SK-MEL-5 (cell line): ENCODE results near the gene PRKCD. TPM values are rescaled to one million over a fixed set of nuclear protein-coding genes. Genes with fewer than 3 reads are reported as not detected.
A peak's percentile ranks its signal among the peaks of the same experiment; 100 is the strongest.

Experiments used
- DNase-seq: peaks from one replicate; pipeline ENCODE4 v3.0.0-alpha.2; 2016; ENCODE audit warnings: low read depth, low spot score
- in situ Hi-C: cut with HindIII; loops from 2 replicates; pipeline ENCODE4 v1.10.0; 2016; ENCODE audit warnings: low sequenced_read_pairs, high pct_unique_total_duplicates, low pct_unique_long_range_greater_than_20kb
- total RNA-seq: library from RNA; depleted of rRNA; stranded (reverse); fragments of >200 nt; shearing (Covaris generic); gene quantifications from 2 replicates; pipeline ENCODE4 v1.2.3, GENCODE V29; 2014

The PRKCD gene
- total RNA-seq, 1 experiment from 2014 or later: 3.3 TPM

DNA sequence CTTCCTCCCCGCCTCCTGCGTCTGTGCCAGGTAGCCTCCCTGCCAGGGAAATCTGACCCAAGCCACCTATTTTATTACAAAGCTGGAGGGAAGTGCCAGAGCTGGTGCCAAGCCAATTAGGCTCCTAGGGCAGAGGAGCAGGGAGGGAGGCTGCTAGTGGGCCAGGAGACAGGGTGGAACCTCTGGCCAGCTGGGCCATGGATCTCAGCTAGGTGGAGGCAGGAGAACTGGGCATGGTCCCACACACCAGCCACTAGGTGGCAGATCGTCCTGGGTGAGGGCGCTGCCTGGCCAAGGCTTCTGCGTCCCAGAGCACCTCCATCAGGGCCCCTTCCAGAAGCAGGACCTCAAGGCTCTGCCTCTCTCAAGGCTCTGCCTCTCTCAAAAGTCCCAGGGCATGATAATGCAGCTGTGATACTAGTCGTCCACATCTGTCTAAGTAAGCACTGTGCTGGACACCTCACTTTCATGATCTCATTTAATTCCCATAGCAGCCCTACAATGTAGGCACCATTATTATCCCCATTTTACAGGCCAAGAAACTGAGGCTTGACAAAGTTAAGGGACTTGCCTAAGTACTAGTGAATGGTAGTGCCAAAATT is 26.3 kb upstream of the PRKCD start:
- in situ Hi-C loops: no loop called here
- peak; percentile 88 for DNase-seq

DNA sequence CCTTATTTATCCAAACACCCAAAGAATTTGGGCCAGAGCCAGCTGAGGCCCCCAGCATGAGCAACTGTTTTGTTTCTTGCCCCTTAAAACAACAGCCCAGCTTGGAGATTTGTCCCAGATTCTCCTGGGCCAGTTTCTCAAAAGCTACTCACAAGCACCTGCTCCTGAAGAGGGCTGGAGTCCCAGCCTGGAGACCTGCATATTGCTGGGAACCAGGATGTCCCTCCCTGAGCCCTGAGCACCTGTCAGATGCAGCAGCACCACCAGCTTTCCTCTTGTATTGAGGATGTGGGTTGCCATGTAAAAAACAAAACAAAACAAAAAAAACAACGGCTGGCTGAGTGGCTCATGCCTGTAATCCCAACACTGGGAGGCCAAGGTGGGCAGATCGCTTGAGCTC is 23.8 kb upstream of the PRKCD start:
- DNase-seq: no peak
- in situ Hi-C loops: no loop called here

DNA sequence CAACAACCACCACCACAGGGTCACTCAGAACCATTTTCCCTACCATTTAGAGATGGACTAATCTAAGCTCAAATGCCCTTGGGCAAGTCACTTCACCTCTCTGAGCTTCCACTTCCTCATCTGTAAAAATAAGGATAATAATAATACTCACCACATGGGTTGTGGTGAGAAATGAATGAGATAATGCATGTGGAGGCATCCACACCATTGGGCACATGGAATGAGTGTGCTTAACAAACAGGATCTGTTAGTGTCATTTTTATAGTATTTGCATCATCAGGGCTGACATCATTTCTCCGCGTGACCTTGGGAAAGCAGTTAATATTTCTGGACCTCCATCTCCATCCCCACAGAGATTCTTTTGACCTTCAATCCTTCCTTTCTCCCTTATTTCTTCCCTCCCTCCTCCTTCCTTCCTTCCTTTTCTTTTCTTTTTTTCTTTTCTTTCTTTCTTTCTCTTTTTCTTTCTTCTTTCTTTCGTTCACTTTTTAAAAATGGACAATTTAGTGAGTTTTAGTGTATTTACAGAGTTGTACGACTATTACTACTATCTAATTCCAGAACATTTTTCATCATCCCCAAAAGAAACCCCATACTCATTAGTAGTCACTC is 23.1 kb upstream of the PRKCD start:
- in situ Hi-C loops: no loop called here
- peak; percentile 79 for DNase-seq

DNA sequence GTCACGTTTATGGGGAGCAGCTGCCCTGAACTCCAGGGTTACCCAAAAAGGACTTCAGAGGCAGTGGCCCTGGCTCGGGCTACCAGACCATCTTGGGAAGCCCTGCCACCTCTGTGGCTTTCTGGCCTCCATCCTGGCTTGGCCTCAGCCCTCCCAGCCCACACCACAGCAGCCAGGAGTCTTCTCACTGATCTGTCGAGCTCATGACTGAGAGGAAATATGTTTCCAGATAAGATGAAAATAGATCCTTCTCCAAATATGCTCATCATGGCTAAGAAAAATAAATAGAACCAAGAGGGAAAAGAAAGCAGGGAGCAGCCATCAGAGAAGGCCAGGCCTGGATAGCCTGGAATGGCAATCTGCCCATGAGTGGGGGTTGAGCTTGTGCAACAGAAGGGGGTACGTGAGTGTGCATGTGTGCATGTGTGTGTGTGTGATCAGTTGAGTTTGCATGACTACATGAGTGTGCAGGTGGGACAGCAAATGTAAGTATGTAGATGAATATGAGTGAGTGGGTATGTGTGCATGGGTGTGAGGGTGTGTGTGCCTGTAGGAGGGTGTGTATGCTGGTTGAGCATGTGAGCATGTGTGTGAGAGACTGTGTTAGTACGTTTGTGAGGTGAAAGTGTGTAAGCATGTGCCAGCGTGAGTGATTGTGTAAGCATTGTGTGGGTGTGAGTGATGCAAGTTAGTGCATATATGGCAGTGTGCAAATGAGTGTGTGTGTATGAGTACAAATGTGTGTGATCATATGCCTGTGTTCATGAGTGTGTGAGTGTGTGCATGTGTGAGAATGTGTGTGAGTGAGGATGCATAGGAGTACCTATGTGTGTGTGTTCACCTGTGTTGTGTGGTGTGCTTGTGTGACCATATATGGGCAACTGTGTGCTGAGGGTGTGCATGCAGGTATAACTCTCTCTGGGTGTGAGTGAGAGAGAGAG is 20.8 kb upstream of the PRKCD start:
- in situ Hi-C loops: no loop called here
- no peak for DNase-seq

DNA sequence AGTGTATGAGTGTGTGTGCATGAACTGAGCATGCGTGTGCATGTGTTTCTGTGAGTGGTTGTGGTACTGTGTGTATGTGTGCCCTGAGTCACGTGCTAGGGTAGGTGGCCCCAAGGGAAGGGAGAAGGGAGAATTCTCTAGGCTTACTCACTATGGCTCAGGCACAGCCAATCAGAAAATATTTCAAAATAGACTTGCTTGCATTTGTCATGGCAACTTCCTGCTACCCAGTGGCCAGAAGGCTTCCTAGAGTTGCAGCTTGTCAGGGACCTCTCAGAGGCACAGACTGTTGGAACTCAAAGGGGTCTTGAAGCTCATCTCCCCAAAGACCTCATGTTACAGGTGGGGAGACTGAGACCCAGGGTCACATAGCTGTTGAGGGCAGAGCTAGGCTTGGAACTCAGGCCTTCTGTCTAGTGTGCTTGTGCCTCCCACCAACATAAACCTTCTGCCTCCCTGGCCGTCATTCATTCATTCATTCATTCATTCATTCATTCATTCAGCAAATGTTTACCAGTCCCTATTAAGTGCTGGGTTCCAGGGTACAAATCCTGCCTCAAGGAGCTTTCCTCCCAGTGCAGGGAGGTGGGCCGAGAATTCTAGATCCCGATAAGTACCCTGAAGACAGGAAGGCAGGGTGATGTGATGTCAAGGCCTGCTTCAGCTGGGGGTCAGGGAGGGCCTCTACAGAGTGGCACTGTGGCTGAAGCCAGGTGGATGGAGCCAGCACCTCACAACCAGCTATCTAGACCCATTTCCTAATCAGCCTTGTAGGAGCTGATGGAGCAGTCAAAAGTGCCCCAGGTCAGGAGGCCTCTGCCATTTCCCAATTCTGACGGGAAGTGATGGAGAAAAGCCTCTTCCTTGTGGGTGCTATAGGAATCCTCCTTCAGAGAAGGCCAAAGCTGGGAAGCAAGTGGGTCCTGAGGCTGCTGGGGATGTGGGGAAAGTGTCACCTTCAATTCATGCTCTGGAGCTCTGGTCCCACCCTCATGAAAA is 19.9 kb upstream of the PRKCD start:
- peak; percentile 32 for DNase-seq
- in situ Hi-C loops: no loop called here

DNA sequence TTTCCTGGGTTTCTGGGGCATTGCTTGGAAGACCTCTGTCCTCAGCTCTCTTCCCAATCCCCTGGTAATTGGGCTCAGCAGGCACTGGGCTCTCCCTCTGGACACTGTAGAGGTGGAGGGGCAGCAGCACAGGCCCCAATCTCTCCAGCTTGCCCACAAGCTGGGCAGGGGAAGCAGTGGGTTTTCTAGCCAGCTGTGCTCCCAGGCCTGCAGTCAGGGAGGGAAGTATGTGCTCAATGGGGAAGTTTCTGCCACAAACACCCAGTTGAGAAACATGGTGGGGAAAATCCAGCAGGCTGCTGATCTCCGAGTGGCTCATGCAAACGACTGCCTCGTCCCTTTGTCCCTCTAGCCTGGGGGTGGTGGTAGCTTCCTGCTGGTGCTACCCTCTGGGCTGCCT is 18.0 kb upstream of the PRKCD start:
- no peak for DNase-seq
- in situ Hi-C loops: no loop called here

DNA sequence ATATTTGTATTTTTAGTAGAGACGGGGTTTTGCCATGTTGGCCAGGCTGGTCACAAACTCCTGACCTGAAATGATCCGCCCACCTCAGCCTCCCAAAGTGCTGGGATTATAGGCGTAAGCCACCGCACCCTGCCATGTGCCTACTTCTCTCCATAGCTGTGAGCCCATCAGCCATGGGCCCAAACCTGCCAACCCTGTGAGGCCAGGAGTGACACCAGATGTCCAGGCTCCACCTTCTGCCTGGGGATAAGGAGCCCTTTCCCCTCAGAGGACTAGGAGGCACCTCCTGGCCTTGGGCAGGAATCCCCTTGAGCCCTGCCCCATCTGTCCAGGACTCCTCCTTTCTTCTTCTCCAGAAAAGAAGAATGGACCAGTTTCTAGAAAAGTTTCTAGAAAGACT is 16.6 kb upstream of the PRKCD start:
- in situ Hi-C loops: no loop called here
- no peak for DNase-seq

DNA sequence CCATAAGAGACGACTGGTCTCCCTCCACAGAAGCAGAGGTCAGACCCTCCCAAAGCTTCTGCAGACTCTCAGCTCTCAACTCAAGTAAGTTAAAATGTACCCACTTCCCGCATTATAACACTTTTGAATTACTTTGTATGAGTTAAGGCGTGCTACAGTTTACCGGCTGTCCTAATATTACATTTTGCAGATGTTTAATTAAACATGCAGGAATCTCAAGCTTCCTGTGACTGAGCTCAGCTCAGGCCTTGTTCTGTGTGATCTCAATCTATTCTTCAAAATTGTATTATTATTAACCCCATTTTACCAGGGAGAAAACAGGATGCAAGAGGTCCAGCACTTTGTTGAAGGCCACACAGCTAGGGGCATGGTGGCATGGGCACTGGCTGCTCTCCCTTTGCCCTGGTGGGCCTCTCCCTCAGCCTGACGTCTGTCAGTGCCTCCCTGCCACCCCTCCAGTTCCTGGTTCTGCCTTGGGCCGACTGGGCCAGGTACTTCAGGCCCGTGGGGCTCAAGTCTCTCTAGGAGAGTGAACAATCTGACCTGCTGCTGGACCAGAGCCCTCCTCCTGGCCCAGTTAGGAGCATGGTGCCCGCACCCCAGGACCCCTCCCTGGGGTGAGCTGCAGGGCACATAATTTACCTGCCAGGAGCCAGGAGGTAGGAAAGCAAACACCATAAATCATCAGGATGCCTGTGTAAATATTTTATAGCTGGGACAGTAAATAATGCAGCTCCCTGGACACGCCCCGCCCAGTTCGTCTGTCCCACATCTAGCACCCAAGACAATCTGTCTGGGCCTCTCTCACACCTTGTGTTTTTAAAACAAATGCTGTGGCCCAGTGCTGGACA is 15.9 kb upstream of the PRKCD start:
- in situ Hi-C loops: no loop called here
- no peak for DNase-seq

DNA sequence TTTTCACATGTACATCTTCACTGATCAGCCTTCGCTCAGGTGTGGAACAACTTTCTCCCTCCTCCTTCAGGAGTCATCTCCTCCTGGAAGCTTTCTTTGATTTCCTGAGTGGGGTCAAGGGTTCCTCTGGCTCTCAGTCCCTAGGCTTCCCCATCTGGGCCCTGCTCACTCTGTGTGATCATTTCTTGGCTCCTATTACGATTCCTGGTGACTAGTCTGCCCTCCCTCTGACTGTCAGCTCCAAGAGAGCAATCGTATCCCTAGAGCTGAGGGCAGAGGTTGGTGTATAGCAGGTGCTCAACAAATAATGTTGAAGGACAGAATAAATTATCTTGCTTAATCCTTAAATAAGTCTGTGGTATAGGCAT is 15.3 kb upstream of the PRKCD start:
- in situ Hi-C loops: no loop called here

DNA sequence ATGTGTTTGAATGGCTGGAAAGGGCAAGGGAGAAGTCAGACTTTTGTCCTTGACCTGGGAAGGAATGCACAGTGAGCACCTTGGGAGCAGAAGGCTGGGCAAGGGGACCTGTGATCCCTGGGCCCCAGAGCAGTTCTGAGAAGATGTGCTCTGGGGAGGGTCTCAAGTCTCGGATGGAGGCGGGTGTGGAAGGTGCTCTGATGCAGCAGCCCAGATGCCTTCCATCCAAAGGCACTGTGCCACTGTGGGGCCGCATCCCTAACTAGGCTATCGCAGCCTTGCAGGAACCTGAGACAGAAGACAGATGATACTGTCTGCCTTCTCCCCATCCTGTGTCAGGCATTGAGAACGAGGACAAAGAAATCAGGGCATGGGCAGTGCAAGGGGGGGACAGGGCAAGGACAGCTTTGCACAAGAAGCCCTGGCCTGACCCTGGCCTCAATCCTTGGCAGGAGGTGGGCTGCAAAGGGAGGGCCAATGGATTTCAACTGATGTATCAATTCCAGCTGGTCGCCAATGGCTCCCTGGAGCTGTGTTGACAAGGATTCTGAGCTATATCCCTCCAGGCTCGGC is 14.6 kb upstream of the PRKCD start:
- DNase-seq: no peak
- in situ Hi-C loops: no loop called here

More for the DNA sequence above, 15.3 kb upstream of the PRKCD start:
- DNase-seq: no peak

DNA sequence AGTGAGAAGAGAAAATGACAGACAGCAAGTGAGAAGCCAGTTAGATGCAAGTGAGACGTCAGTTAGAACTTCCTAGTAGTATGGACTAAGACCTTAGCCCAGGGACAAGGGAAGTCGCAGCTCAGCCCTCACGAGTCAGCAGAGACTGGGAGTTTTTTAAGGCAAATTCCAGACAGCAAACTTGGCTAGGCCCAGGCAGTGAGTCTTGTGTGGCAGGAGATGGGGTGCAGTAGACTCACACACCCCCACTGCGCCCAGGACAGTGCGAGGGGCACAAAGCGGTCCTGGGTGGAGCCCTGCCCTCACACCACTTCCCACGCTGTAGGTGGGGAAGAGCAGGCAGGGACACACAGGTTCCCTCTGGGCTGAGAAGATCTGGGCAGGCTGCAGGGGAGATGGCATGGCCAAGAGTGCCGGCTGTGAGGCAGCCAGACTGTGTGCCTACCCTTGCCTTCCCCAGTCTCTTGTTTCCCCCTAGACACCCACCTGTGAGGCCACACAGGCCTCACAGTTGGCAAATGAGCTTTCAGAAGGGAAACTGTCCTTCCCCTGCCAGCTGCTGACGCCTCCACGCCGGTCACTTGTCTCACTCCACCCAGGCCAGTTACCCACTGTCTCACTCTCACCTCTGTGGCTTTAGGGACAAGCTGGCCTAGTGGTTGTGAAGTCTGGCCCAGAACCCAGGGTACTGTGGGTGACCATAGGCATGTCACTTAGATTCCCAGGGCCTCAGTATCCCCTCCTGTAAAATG is 13.7 kb upstream of the PRKCD start:
- no peak for DNase-seq
- in situ Hi-C loops: no loop called here

DNA sequence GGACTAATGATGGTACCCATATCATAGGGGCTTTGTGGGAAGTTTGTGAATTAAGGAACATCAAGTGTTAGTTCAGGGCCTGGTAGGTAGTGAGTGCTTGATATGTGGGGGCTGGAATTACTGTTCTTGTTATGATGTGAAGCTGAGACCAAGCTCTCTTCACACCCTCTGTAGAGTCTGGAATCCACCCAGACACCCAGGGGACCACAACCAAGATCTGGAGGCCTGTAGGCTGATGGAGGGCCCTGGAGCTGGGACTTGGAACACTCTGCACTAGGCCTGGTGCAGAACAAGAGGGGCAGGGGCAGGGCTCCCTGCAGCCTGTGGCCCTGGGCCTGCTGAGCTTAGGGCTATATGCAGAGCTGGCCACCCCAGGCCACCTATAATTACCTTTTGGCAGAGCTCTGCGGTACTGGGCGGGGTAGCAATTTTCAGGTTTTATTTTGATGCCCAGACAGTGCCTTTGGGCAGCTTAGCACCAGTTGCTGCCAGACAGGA is 13.1 kb upstream of the PRKCD start:
- in situ Hi-C loops: no loop called here
- no peak for DNase-seq

DNA sequence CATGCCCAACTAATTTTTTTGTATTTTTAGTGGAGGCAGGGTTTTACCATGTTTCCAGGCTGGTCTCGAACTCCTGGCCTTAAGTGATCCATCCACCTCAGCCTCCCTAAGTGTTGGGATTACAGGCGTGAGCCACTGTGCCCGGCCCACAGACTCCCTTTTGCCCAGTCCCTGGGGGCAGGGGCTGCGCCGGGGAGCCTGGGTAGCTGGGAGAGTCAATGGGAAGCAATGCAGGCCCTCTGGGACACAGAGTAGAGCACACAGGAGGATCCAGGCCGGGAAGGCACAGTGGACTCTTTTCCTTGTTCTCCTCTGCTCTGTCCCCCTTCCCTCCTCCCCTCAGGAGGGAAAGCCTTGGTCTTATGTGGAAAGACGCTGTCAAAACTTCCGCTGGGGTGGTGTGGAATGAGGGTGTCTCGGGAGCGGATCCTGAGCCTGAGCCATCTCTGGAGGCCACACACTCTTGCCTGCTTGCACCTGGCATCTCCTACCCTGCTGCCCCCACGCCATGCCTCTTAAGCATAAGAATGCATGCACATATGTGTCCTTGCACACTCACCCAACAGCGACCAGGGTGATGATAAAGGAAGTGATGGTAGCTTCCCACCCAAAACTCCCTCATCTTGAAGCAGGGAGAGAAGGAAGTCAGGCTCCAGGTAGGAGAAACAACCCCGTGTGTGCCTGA is 11.9 kb upstream of the PRKCD start:
- DNase-seq: no peak
- in situ Hi-C loops: no loop called here

DNA sequence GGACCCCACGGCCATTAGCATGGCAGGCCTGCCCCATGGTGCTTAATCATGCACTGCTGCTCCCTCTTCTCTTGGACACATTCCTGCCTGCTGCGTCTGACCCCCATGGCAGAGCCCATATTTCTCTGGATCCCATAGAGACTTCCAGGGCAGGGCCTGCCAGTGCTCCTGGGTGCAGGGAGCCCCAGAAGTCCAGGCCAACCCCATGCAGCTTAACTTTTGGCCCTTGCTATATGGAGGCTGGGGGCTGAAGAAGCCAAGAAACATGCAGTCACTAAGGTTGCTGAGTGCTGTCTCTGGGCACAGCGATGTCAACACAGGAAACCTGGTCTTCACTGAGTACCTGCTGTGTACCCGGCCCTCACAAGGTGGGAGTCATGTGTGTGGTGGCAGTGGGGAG is 11.3 kb upstream of the PRKCD start:
- in situ Hi-C loops: no loop called here

More for the DNA sequence above, 11.3 kb upstream of the PRKCD start:
- no peak for DNase-seq
